C4-2B (cell line): ENCODE results near the gene MED13L.

ENCODE experiments used
- CTCF ChIP-seq: fragments of 450-650 bp; conservative IDR thresholded peaks from 2 replicates; pipeline ENCODE4 v1.5.1; 2017; ENCODE audit warnings: mild to moderate bottlenecking
- ZFX ChIP-seq: fragments of 450-650 bp; IDR thresholded peaks from 2 replicates; pipeline ENCODE4 v1.6.1; 2017

- TF ChIP-seq CTCF (no peak), ZFX (no peak)
These were observed 29.1 kb downstream of the MED13L start for GRCh38 chr12:116248433-116248832.
